GM21390 (cell line): ENCODE data around the gene PCNX3.

Source experiments
- ATAC-seq: cut with Tn5 transposase; IDR thresholded peaks from one replicate; pipeline ENCODE4 v1.9.1; 2021; ENCODE audit not compliant: unreplicated experiment

The PCNX3 gene

DNA sequence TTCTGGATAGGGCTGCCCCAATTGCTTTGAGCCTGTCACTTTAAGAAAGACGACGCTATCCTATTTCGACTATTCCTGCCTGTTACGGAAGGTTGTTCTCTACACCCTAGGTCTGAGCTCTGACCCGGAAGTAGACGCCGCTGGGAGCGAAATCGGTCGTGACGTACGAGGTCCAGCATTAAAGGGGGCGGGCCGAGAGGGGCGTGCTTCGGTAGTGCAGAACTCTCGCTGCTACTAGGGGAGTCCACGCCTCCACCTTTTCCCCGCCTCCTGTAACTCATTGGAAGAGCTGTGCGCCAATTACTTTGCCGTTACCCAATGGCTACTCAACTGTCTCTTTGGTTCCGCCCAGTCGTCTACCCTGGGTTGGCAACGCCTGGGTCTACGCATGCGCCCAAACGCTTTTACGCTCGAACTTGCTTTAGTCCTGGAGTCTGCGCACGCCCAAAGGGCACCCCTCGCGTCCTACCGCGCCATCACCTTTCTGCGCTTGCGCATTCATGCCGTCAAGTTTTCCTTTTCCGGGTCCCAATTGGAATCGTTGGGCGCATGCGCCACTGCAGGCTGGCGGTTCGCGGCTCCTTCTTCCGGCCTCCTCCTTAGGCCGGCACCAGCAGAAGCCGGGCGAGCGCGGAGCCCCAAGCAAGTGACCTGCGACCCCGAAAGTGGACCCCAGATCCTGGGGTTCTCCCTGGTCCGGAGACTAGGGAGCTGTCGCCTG is at the start of gene PCNX3:
Gene PCNX3, plus strand, starts transcription at position 548 of the 721 bp plus-strand sequence. CDS start 536 bp downstream, outside the sequence.
- ATAC-seq, result peak; percentile 76

DNA sequence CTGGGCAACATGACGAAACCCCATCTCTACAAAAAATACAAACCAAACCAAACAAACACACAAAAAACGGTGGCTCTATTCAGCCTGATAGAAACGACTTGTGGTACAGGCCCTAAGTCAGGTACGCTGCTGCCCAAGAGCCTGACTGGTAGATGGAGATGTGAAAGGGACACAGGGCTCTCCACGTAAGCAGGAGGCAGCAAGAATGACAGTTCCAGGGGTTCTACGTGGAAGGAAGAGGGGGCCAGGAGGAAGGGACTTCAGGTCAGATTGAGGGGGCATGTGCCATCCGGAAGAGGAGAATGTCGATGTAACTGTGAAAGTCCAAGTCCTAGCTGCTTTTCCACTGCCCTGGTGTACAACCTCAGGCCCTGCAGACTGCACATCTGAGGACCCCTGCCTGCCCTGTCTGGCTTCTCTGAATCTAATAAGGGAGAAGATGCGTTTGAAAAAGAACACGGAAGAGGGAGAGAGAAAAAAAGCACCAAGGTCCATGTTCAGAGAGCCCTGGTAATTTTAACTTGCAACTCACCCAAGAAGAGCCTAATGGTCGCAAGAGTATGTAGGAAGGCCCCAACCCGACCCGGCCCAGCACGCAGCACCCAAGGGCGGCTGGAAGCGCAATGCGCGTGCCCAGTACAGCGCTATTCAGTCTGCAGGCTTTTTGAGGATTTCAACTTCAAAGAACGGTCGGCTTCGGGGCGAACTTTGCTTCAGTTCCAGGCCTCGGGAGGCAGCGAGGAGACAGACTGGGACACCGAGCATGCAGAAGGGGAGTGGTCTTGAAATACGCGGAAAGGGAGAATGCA is 46.2 kb upstream of the PCNX3 start:
- no peak for ATAC-seq

DNA sequence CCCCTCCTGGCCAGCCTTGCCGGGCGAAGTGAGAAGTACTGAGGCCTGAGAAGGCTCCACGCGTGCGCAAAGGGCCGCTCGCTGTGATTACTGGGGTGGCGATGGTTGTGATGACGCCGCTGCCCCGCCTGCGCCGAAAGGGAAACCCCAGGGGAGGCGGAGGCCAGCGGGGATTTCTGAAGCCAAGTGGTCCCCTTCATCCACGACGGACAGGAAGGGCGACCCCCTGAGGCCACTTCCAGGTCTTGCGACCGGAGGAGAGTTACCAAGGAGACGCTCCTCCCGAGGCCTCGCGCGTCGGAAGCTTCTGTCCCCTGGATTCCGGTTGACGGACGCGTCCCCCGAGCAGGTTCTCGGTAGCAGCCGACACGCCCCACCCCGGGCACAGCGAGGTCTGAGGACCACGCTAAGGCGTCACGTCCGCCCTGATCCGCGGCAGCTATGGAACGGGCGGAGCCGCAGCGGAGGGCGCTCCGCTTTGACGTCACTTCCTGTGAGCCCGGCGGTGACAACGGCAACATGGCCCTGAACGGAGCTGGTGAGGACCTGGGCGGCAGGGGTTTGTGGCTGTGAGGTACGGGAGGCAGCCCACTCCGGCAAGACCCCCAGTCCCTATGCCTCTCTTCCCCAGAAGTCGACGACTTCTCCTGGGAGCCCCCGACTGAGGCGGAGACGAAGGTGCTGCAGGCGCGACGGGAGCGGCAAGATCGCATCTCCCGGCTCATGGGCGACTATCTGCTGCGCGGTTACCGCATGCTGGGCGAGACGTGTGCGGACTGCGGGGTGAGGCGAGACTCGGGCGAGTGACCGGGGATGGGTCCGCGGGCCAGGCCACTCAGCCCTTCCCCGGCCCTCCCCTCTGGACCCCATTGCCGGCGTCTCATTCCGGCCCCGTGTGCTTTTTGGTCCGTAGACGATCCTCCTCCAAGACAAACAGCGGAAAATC is 45.3 kb upstream of the PCNX3 start, which contains the start of gene ZNRD2:
Gene ZNRD2, plus strand, starts transcription at position 505 of the 946 bp plus-strand sequence. Its CDS starts 15 bp downstream, at position 520.
- ATAC-seq, result peak; percentile 56

- ATAC-seq, result no peak
These were observed 44.2 kb upstream of the PCNX3 start for GRCh38 chr11:65571420-65571819.

- ATAC-seq, result no peak
These were observed 43.6 kb upstream of the PCNX3 start for GRCh38 chr11:65571940-65572339.

- ATAC-seq, result no peak
These were observed 43.1 kb upstream of the PCNX3 start, which contains the start of gene FAM89B for GRCh38 chr11:65572356-65573051. TSS of gene FAM89B (plus strand) at chr11:65572538. CDS start at chr11:65572670, 132 bp downstream.

- no peak for ATAC-seq
These were observed 42.0 kb upstream of the PCNX3 start for GRCh38 chr11:65573391-65574079.

DNA sequence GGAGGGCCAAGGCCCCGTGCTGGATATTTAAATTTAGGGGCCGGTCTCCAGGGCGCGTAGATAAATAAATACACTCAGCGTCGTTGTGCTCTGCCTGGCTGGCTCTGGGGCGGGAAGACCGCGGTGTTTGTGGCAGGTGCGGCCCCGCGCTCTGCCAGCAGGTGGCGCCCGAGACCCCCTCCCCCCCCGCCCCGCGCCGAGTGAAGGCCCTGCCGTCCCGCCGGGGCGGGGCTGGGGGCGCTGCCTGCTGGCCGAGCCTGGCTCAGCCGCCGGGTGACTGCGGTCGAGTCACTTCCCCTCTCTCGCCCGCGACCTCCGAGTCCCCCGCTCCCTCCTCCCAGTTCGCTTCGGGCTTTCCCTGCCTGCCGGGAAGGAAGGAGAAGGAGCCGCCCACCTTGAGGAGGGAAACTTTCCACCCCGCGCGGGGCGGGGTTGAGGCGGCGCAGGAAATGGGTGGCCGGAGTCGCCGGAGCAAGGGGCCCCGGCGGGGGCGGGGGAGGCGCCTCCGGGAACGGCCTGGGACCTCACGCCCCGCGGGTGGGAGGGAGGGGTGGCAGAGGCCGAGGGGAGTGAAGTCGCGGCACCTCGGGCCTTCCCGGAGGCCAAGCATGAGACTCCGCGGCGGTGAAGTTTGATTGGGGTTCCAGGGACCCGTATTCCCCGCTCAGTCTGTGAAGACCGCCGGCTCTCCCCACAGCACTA is 41.3 kb upstream of the PCNX3 start:
- peak; percentile 28 for ATAC-seq

DNA sequence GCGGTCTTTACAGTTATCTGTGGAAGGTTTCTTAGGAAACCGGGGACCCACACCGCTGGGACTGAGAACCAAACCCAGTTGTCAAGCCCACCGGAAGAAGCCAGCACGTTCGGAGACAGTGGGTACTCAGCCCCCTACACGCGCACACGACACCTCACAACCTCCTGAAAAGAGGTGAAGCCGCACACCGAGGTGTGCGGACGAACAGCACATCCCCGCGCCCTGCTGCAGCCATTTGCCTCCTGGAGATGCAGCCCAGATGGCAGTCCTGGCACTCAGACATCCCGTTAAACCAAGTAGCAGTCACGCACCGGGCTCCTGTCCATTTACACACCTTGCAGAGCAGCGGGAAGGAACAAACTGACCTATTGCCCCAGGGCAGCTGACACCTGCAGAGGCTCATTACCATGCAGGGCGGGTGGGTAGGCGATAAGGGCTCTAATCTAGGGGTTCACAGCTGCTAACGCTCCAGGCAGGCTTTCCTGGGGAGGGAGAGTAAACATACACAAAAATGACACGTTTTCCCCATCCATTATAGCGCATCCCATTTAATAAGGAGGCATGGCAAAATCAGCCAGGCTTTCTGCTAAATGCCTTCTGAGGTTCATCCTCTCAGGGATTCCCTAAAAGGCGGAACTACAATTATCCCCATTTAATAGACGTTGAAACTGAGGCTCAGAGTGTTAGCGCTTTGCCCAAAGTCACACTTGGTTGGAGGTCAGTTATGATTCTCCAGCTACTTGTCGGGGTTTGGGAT is 40.6 kb upstream of the PCNX3 start:
- ATAC-seq, result no peak

- ATAC-seq, result no peak
These were observed 39.9 kb upstream of the PCNX3 start, which contains the start of gene EHBP1L1 for GRCh38 chr11:65575568-65576231. TSS of gene EHBP1L1 (plus strand) at chr11:65576053. CDS start at chr11:65576303, 250 bp downstream.

GRCh38 chr11:65576232-65576866 is 39.2 kb upstream of the PCNX3 start:
- no peak for ATAC-seq

- ATAC-seq, result no peak
These were observed 38.5 kb upstream of the PCNX3 start for GRCh38 chr11:65576867-65577755.

GRCh38 chr11:65577756-65578109 is 37.8 kb upstream of the PCNX3 start:
- ATAC-seq, result no peak

GRCh38 chr11:65578134-65578533 is 37.4 kb upstream of the PCNX3 start:
- ATAC-seq, result no peak

DNA sequence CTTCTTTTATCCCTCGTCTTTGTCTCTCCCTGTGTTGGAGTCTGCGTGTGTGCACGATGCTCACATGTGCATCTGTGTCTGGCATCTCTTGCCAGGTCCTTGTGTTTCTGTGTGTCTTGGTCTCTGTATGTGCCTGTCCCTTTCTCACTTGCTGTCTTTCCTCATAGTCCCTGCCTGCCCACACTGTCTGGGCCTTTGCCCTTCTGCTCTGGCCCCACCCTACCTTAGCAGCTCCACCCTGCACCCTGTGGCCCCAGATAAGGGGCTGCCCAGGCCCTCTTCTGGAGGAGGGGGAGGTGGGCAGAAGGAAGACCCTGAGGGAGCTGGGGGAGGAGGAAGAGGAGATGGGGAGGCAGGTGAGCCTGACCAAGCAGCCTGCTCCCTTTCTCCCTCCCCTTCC is 36.9 kb upstream of the PCNX3 start:
- no peak for ATAC-seq

- no peak for ATAC-seq
These were observed 36.3 kb upstream of the PCNX3 start for GRCh38 chr11:65579291-65579690.
